SK-N-SH (cell line): Measurements from ENCODE around the gene AKTIP. TPM values are rescaled to one million over a fixed set of nuclear protein-coding genes. Genes with fewer than 3 reads are reported as not detected.

Experiments used
- CTCF ChIA-PET: fragments of 300-600, 350-600 bp; formaldehyde crosslinking; extraction: SDS; loops from one replicate; lab custom pipeline; 2021; lab: Yijun Ruan, JAX
- POLR2A ChIA-PET: fragments of 350-600 bp; sonication (Branson Sonifier 250); formaldehyde crosslinking; extraction: SDS; loops from one replicate; lab custom pipeline; 2020; ENCODE audit warnings: antibody characterized with exemption, inconsistent platforms; lab: Yijun Ruan, JAX
- DNase-seq: peaks from one replicate; pipeline ENCODE4 v3.0.0; 2012
- H2AFZ ChIP-seq: fragments of 200-600 bp; sonication (generic); 2 replicates; pipeline ENCODE4 v1.8.1; 2016; ENCODE audit warnings: antibody characterized with exemption, mild to moderate bottlenecking, low read depth
- H3F3A ChIP-seq: fragments of 200-600 bp; sonication (generic); replicated peaks from 2 replicates; pipeline ENCODE3; 2016; ENCODE audit warnings: antibody characterized with exemption, mild to moderate bottlenecking; ENCODE audit not compliant: insufficient read depth
- H3K27ac ChIP-seq, 2 experiments: fragments of 200-500 bp in 1 of 2; fragments of 200-600 bp in 1 of 2; sonication (Bioruptor generic) in 1 of 2; sonication (generic), shearing (Covaris generic) in 1 of 2; 2 replicates each; pipeline versions ENCODE4 v1.5.1 to v1.6.1; 2014 to 2016; ENCODE audit warnings: low read depth in 2 of 2, inconsistent platforms in 1 of 2, low read length in 1 of 2, mild to moderate bottlenecking in 1 of 2, mixed read lengths in 1 of 2
- H3K27me3 ChIP-seq: fragments of 200-600 bp; sonication (generic), shearing (Covaris generic); 2 replicates; pipeline ENCODE4 v1.6.1; 2016; ENCODE audit warnings: mixed run types; ENCODE audit not compliant: insufficient read depth
- H3K36me3 ChIP-seq, 2 experiments: fragments of 200-500 bp in 1 of 2; fragments of 200-600 bp in 1 of 2; sonication (Bioruptor generic) in 1 of 2; sonication (generic) in 1 of 2; replicated peaks in 1 of 2; 2 replicates each; pipeline versions ENCODE3 to v1.5.1; 2014 to 2016; ENCODE audit warnings: low read length in 1 of 2, mild to moderate bottlenecking in 1 of 2; ENCODE audit not compliant: insufficient read depth in 2 of 2, control insufficient read depth in 1 of 2
- H3K4me1 ChIP-seq, 2 experiments: fragments of 200-500 bp in 1 of 2; fragments of 200-600 bp in 1 of 2; sonication (Bioruptor generic) in 1 of 2; sonication (generic), shearing (Covaris generic) in 1 of 2; 2 replicates each; pipeline versions ENCODE4 v1.5.1 to v1.6.1; 2014 to 2016; ENCODE audit warnings: low read depth in 1 of 2, low read length in 1 of 2, mixed run types in 1 of 2; ENCODE audit not compliant: insufficient read depth in 2 of 2, control insufficient read depth in 1 of 2
- H3K4me2 ChIP-seq: fragments of 200-600 bp; sonication (generic), shearing (Covaris generic); 2 replicates; pipeline ENCODE4 v1.6.1; 2017; ENCODE audit warnings: mixed run types
- H3K4me3 ChIP-seq, 2 experiments: fragments of 200-500 bp in 1 of 2; fragments of 200-600 bp in 1 of 2; sonication (Bioruptor generic) in 1 of 2; sonication (generic), shearing (Covaris generic) in 1 of 2; 2 replicates each; pipeline versions ENCODE4 v1.5.1 to v1.8.1; 2014 to 2016; ENCODE audit warnings: low read depth in 2 of 2, inconsistent platforms in 1 of 2, low read length in 1 of 2, mild to moderate bottlenecking in 1 of 2, mixed read lengths in 1 of 2, moderate library complexity in 1 of 2
- H3K79me2 ChIP-seq: fragments of 200-600 bp; sonication (generic); 2 replicates; pipeline ENCODE4 v1.8.1; 2017; ENCODE audit warnings: mild to moderate bottlenecking; ENCODE audit not compliant: insufficient read depth
- H3K9ac ChIP-seq: fragments of 200-600 bp; sonication (generic); 2 replicates; pipeline ENCODE4 v1.6.1; 2017; ENCODE audit warnings: mixed run types
- H3K9me2 ChIP-seq: fragments of 200-600 bp; sonication (generic); 2 replicates; pipeline ENCODE4 v1.6.1; 2017; ENCODE audit warnings: mixed run types
- H3K9me3 ChIP-seq: fragments of 200-600 bp; sonication (generic); 2 replicates; pipeline ENCODE4 v1.6.1; 2017; ENCODE audit warnings: mixed run types, mild to moderate bottlenecking, moderate library complexity
- H4K20me1 ChIP-seq: fragments of 200-600 bp; sonication (generic); 2 replicates; pipeline ENCODE4 v1.6.1; 2017; ENCODE audit warnings: mild to moderate bottlenecking, mixed run types; ENCODE audit not compliant: insufficient read depth
- CHD2 ChIP-seq: fragments of 150-350 bp; IDR thresholded peaks from 2 replicates; pipeline ENCODE4 v1.6.1; 2018; ENCODE audit warnings: low read length; ENCODE audit not compliant: partially characterized antibody
- ELF1 ChIP-seq: IDR thresholded peaks from 2 replicates; pipeline ENCODE4 v1.4.0; 2012
- FOSL2 ChIP-seq: IDR thresholded peaks from 2 replicates; pipeline ENCODE4 v1.4.0; 2012; ENCODE audit warnings: low read depth, mild to moderate bottlenecking, moderate library complexity, borderline replicate concordance
- FOXJ3 ChIP-seq: sonication (generic); formaldehyde crosslinking; IDR thresholded peaks from 2 replicates; pipeline ENCODE4 v1.5.1; 2020; ENCODE audit warnings: mild to moderate bottlenecking, missing genetic modification reagents
- GABPA ChIP-seq: IDR thresholded peaks from 2 replicates; pipeline ENCODE4 v1.4.0; 2012; ENCODE audit warnings: low read depth, mild to moderate bottlenecking
- MXI1 ChIP-seq: IDR thresholded peaks from 2 replicates; pipeline ENCODE4 v1.6.1; 2012; ENCODE audit warnings: mild to moderate bottlenecking, low read depth, low read length, improper control_type of control experiment
- POLR2AphosphoS5 ChIP-seq: IDR thresholded peaks from 2 replicates; pipeline ENCODE4 v1.6.1; 2012; ENCODE audit warnings: low read depth, low read length
- RAD21 ChIP-seq: IDR thresholded peaks from 2 replicates; pipeline ENCODE4 v1.6.1; 2012; ENCODE audit warnings: mild to moderate bottlenecking, low read length
- SIN3A ChIP-seq: IDR thresholded peaks from 2 replicates; pipeline ENCODE4 v1.6.1; 2012; ENCODE audit warnings: low read depth, mild to moderate bottlenecking, low read length, moderate library complexity, borderline replicate concordance
- TAF1 ChIP-seq: IDR thresholded peaks from 2 replicates; pipeline ENCODE4 v1.6.1; 2012; ENCODE audit warnings: low read depth, mild to moderate bottlenecking, low read length, moderate library complexity, borderline replicate concordance
- WGBS: methylation state at CpG from one replicate; pipeline ENCODE4 v1.1.6; 2017; ENCODE audit warnings: low lambda C conversion rate; 5-methylcytosine and 5-hydroxymethylcytosine counted together
- polyA plus RNA-seq, 3 experiments: library from polyadenylated mRNA; depleted of rRNA; stranded (reverse); fragments of >200 nt; gene quantifications; 2 replicates each; pipeline ENCODE4 v1.2.3, GENCODE V29; 2012
- TF ChIP-seq, protein P1 (sequence below): IDR thresholded peaks from 2 replicates; pipeline ENCODE4; 2012
- TF ChIP-seq, protein P2 (sequence below): fragments of 150-350 bp; IDR thresholded peaks from 2 replicates; pipeline ENCODE4 v1.6.1; 2017; ENCODE audit warnings: antibody characterized with exemption, low read length, low read depth, borderline replicate concordance

AKTIP gene
- polyA plus RNA-seq, 1 of the 3 experiments (the other 2 are of a cell fraction): 21.0 TPM

DNA sequence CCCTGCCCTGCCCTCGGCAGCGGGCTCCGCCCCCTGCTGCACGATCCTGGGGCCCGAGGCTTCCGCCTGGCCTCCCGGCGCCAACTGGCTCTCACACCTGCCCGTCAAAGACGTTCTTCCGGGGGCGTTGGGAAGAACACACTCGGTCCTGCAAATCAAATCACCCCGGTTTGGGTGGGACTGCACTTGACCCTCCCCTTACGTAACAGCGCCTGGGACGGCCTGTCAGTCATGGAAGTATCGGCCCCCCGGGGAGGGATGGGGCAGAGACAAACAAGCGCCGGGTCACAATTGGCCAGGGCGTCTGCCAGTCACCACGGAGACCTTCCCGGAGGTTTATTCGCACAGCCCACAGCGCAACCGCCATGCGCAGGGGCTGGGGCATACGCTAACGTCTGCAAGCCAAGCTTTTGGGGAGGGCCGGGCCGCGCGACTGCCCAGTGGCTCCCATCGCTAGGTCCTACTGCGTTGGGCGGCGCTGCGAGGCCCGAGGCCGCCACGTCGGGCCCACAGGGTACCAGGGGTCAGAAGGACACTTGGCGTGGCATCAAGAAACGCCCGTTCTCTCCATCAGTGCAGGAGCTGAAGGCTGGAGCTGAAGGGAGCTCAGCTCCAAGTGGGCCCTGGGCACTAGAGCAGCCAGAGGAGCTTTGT is 388 bp upstream of the AKTIP start (continued):
- TF ChIP-seq, protein P1, sequence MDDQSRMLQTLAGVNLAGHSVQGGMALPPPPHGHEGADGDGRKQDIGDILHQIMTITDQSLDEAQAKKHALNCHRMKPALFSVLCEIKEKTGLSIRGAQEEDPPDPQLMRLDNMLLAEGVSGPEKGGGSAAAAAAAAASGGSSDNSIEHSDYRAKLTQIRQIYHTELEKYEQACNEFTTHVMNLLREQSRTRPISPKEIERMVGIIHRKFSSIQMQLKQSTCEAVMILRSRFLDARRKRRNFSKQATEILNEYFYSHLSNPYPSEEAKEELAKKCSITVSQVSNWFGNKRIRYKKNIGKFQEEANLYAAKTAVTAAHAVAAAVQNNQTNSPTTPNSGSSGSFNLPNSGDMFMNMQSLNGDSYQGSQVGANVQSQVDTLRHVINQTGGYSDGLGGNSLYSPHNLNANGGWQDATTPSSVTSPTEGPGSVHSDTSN: peak; percentile 100
- TF ChIP-seq, protein P2, sequence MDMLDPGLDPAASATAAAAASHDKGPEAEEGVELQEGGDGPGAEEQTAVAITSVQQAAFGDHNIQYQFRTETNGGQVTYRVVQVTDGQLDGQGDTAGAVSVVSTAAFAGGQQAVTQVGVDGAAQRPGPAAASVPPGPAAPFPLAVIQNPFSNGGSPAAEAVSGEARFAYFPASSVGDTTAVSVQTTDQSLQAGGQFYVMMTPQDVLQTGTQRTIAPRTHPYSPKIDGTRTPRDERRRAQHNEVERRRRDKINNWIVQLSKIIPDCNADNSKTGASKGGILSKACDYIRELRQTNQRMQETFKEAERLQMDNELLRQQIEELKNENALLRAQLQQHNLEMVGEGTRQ: no peak
- TF ChIP-seq FOSL2 (no peak), RAD21 (no peak), ELF1 (peak; percentile 73), FOXJ3 (CRISPR knock-in tag) (no peak), GABPA (peak; percentile 88), POLR2AphosphoS5 (peak; percentile 92), CHD2 (peak; percentile 74), MXI1 (no peak; the same call in none of the 2 replicates)

- POLR2A ChIA-PET: no interaction called here
Observed at GRCh38 chr16:53501216-53501859, 1.7 kb downstream of the AKTIP start.

GRCh38 chr16:53498984-53499383 is 4.0 kb downstream of the AKTIP start:
- Histone ChIP-seq H3K9ac (no peak overlapping the region), H3K27me3 (no peaks in the 10 kb centered on the region), H3F3A (no peaks in the 10 kb centered on the region), H3K27ac (no peak overlapping the region), H3K4me2 (no peak overlapping the region)
- ChIA-PET CTCF (interaction anchor here (0.6 to 1.6 kb wide), 2 partner anchors 11 to 211 kb away, joined by 4 to 5 read pairs; no protein-coding TSS in a partner anchor), POLR2A (no interaction called here)
- DNase-seq: no peak
- WGBS: 92% methylated on average over 4 of the region's 4 CpGs
- TF ChIP-seq FOXJ3 (CRISPR knock-in tag): no peak
- TF ChIP-seq, all 33 proteins: peak for 0
- Histone ChIP-seq H3K4me3 (no peak overlapping the region), H3K4me1 (peaks cover under 1 to 11% of the 10 kb centered on the region in 2 experiments; a peak in 3 of 4 replicates), H4K20me1 (no peaks in the 10 kb centered on the region), H2AFZ (no peak overlapping the region), H3K9me2 (no peaks in the 10 kb centered on the region), H3K9me3 (no peaks in the 10 kb centered on the region), H3K36me3 (peaks cover 23 to 42% of the 10 kb centered on the region in 2 experiments), H3K79me2 (peaks cover 13% of the 10 kb centered on the region)

More at GRCh38 chr16:53501216-53501859, 1.7 kb downstream of the AKTIP start:
- no peaks in the 10 kb centered on the region for H3K9me3 ChIP-seq
- H3F3A ChIP-seq: no peaks in the 10 kb centered on the region
- no peaks in the 10 kb centered on the region for H4K20me1 ChIP-seq
- no peak for TF ChIP-seq SIN3A
- TF ChIP-seq TAF1: no peak
- no peaks in the 10 kb centered on the region for H3K27me3 ChIP-seq
- H3K4me2 ChIP-seq: peak overlapping the region; percentile 89
- DNase-seq: no peak
- 85% methylated on average over 9 of the region's 9 CpGs for WGBS
- H3K9ac ChIP-seq: no peak overlapping the region
- H3K9me2 ChIP-seq: no peaks in the 10 kb centered on the region
- H3K4me3 ChIP-seq: peak overlapping the region in 1 of 2 experiments; percentile 88; a peak in 3 of 4 replicates
- peaks cover 7 to 19% of the 10 kb centered on the region in 2 experiments for H3K36me3 ChIP-seq
- H3K79me2 ChIP-seq: peaks cover 13% of the 10 kb centered on the region
- no peak overlapping the region for H2AFZ ChIP-seq
- CTCF ChIA-PET: interaction anchor here (1.2 kb wide), 1 partner anchor 11 kb away, joined by 4 read pairs; no protein-coding TSS in a partner anchor
- peaks cover 7 to 23% of the 10 kb centered on the region in 2 experiments for H3K4me1 ChIP-seq
- H3K27ac ChIP-seq: no peak overlapping the region
